Measurements from ENCODE around the gene SSR4.

DNA sequence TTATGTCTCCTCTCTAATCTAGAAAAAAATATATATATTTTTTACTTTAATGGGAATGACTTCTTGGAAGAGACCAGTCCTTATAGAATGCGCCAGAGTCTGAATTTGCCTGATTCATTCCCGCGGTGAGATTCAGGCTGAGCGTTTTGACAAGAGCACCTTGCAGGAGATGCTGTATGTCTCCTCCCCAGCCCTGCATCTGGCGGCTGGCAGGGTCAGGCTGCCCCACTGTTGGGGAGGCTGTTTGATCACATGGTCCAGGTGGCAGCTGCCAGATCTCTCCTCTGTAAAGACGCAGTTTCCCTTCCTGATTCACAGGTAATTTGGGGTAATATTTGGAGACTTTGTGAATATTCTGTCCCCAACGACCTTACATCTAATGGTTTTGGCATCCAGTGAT lies 26.1 kb downstream of the SSR4 start:
- TF ChIP-seq, protein P1, sequence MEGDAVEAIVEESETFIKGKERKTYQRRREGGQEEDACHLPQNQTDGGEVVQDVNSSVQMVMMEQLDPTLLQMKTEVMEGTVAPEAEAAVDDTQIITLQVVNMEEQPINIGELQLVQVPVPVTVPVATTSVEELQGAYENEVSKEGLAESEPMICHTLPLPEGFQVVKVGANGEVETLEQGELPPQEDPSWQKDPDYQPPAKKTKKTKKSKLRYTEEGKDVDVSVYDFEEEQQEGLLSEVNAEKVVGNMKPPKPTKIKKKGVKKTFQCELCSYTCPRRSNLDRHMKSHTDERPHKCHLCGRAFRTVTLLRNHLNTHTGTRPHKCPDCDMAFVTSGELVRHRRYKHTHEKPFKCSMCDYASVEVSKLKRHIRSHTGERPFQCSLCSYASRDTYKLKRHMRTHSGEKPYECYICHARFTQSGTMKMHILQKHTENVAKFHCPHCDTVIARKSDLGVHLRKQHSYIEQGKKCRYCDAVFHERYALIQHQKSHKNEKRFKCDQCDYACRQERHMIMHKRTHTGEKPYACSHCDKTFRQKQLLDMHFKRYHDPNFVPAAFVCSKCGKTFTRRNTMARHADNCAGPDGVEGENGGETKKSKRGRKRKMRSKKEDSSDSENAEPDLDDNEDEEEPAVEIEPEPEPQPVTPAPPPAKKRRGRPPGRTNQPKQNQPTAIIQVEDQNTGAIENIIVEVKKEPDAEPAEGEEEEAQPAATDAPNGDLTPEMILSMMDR (IDR thresholded peaks at IDR 0.05; ENCODE audit: low read length) = no peak
- TF ChIP-seq EZH2 (IDR thresholded peaks at IDR 0.05; ENCODE audit: borderline replicate concordance, low read length) = no peak
